ENCODE data around the gene PDE1C. TPM values are rescaled to one million over a fixed set of nuclear protein-coding genes. Genes with fewer than 3 reads are reported as not detected.

PDE1C gene
- total RNA-seq, 1 donor from 2014 or later = 2.3 TPM

GRCh38 chr7:31935124-31936054, 134.8 kb downstream of the PDE1C start:
- TF ChIP-seq, protein P1, sequence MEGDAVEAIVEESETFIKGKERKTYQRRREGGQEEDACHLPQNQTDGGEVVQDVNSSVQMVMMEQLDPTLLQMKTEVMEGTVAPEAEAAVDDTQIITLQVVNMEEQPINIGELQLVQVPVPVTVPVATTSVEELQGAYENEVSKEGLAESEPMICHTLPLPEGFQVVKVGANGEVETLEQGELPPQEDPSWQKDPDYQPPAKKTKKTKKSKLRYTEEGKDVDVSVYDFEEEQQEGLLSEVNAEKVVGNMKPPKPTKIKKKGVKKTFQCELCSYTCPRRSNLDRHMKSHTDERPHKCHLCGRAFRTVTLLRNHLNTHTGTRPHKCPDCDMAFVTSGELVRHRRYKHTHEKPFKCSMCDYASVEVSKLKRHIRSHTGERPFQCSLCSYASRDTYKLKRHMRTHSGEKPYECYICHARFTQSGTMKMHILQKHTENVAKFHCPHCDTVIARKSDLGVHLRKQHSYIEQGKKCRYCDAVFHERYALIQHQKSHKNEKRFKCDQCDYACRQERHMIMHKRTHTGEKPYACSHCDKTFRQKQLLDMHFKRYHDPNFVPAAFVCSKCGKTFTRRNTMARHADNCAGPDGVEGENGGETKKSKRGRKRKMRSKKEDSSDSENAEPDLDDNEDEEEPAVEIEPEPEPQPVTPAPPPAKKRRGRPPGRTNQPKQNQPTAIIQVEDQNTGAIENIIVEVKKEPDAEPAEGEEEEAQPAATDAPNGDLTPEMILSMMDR (IDR thresholded peaks at IDR 0.05; ENCODE audit: insufficient read depth, low read length, poor library complexity, severe bottlenecking) = no peak
- no peaks in the 10 kb centered on the region for H3K27me3 ChIP-seq (ENCODE audit: control insufficient read depth, insufficient read depth, low read length)
- no peak overlapping the region for H3K4me3 ChIP-seq (ENCODE audit: low read depth, low read length)
- no peak for DNase-seq (ENCODE audit: low read depth)
- no peaks in the 10 kb centered on the region for H3K36me3 ChIP-seq (ENCODE audit: control insufficient read depth, insufficient read depth, low read length)

DNA sequence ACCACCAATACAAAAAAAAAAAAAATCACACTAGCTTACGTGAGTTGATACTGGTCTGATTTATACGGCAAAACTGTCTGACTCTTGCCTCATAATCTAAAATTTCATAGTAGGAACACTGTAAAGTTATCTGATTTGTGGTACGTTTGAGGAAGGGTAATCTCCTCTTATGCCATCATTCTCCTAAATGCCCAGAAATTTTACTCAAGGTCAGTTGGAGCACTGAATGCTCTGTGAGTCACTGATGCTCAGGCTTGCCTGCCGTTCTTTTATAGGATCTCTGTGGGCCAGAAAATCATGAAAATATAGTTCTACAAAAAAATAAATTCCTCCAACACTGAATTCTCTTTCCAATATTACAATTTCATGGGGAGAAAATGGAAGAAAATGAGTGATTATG, 135.7 kb downstream of the PDE1C start:
- TF ChIP-seq, protein P1 (IDR thresholded peaks at IDR 0.05; ENCODE audit: insufficient read depth, low read length, poor library complexity, severe bottlenecking) = no peak
- H3K4me3 ChIP-seq (ENCODE audit: low read depth, low read length) = no peak overlapping the region

GRCh38 chr7:31933481-31933880, 136.7 kb downstream of the PDE1C start:
- Histone ChIP-seq H3K4me3 (ENCODE audit: low read depth, low read length) (no peak overlapping the region), H3K36me3 (ENCODE audit: control insufficient read depth, insufficient read depth, low read length) (no peaks in the 10 kb centered on the region), H3K27me3 (ENCODE audit: control insufficient read depth, insufficient read depth, low read length) (no peaks in the 10 kb centered on the region)
- TF ChIP-seq, protein P1 (IDR thresholded peaks at IDR 0.05; ENCODE audit: insufficient read depth, low read length, poor library complexity, severe bottlenecking) = no peak
- no peak for DNase-seq (ENCODE audit: low read depth)

More for the DNA sequence above, 135.7 kb downstream of the PDE1C start:
- no peak for DNase-seq (ENCODE audit: low read depth)
- Histone ChIP-seq H3K36me3 (ENCODE audit: control insufficient read depth, insufficient read depth, low read length) (no peaks in the 10 kb centered on the region), H3K27me3 (ENCODE audit: control insufficient read depth, insufficient read depth, low read length) (no peaks in the 10 kb centered on the region)

DNA sequence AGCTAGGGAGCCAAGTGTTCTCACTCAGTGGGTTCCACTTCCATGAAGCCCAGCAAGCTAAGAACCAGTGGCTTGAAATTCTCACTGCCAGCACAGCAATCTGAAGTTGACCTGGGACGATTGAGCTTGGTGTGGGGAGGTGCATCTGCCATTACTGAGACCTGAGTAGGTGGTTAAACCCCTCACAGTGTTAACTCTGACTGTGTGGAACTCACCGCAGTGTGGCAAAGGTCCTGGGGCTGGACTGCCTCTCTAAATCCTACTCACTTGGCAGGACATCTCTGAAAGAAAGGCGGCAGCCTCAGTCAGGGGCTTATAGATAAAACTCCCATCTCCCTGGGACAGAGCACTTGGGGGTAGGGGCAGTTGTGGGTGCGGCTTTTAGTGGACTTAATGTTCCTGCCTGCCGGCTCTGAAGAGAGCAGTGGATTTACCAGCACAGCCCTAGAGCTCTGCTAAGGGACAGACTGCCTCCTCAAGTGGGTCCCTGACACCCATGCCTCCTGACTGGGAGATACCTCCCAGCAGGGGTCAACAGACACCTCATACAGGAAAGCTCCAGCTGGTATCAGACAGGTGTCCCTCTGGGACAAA, 143.1 kb downstream of the PDE1C start:
- Histone ChIP-seq H3K36me3 (ENCODE audit: control insufficient read depth, insufficient read depth, low read length) (no peaks in the 10 kb centered on the region), H3K27me3 (ENCODE audit: control insufficient read depth, insufficient read depth, low read length) (no peaks in the 10 kb centered on the region), H3K4me3 (ENCODE audit: low read depth, low read length) (no peak overlapping the region)
- TF ChIP-seq, protein P1 (IDR thresholded peaks at IDR 0.05; ENCODE audit: insufficient read depth, low read length, poor library complexity, severe bottlenecking) = no peak
- no peak for DNase-seq (ENCODE audit: low read depth)

DNA sequence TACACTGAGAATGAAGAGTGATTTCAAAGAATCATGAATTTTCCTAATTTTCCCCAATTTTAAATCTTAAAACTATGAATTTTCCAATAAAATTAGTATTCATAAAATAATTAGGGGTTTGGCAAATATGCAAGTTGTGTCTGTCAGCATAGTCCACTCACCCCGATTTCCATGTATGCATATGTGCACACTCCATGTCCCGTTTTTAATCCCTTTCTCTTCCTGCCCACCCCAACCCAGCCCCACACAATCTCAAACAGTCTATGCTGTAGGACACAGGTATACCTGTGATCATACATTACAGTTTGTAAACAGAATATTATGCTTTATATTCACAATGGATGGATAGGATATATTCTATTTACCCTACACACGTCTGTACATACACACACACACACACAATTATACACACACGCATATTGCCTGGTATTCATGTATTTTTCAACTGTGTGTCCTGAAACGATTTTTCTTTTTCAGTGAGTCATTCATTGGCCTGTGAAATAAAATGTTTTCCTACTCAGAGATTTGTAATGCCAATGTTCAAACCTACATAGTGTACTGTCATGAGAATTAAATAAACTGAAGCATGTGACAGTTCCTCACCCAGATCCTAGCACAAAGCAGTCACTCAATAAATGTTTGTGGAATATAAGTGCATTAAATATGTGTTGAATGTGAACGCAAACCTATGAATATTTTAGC, 144.3 kb downstream of the PDE1C start:
- Histone ChIP-seq H3K4me3 (ENCODE audit: low read depth, low read length) (no peak overlapping the region), H3K27me3 (ENCODE audit: control insufficient read depth, insufficient read depth, low read length) (no peaks in the 10 kb centered on the region), H3K36me3 (ENCODE audit: control insufficient read depth, insufficient read depth, low read length) (no peaks in the 10 kb centered on the region)
- DNase-seq (ENCODE audit: low read depth) = no peak
- TF ChIP-seq, protein P1 (IDR thresholded peaks at IDR 0.05; ENCODE audit: insufficient read depth, low read length, poor library complexity, severe bottlenecking) = no peak

All from kidney epithelial cell (primary cell).